ENCODE data around the gene XPO6.

Gene XPO6

DNA sequence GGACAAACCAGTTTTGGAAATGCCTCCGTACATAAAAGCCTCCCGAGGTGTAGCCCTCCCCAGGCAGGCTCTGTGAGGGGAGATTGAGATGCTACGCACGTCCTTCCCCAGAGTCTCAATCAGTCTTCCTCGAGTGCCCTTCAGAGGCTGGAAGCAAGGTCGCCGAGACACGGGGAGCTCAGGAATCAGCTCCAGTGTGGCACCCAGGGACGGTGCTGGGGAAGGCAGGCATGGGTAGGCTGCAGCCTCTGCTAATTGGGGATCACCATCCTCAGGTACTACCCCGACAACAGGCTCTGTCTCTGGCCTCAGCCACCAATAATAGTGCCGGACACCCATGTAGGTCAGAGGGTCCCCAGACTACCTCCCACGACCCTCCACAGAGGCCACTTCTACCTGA is 120.1 kb downstream of the XPO6 start:
- DNase-seq (ENCODE audit: low read depth in 2 of 2): no peak

DNA sequence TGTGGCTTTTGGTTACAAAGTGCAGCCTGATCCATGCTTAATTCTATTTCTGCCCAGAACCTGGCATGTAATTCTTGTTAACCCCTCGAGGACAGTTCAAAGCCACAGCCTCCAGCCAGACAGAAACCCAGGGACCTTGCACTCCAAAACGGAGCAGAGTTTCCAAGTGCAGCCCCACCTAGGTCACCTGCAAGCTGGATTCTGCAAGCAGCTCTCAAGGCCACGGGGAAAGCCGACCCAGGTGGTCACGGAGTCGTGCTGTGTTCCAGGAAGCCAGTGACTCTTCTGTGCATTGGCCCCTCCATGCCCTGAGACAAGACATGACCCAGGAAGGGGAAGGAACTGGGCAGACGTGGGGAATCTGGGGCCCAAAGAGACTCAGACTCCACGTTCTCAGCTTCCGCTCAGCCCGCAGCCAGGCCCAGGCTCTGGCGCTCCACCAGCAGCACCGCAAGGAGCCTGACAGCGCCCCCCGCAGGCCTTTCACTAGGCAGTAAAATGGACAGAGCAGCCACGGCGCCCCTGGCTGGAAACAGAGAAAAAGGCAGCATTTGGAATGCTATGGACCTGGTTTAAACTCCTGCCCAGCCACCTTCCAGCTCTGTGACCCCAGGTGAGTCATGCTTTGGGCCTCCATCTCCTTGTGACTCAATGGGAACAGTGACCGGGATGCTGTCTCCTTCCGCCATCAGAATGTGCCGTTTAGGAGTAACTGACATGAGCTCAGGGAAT is 121.0 kb downstream of the XPO6 start:
- no peak for DNase-seq (ENCODE audit: low read depth in 2 of 2)

DNA sequence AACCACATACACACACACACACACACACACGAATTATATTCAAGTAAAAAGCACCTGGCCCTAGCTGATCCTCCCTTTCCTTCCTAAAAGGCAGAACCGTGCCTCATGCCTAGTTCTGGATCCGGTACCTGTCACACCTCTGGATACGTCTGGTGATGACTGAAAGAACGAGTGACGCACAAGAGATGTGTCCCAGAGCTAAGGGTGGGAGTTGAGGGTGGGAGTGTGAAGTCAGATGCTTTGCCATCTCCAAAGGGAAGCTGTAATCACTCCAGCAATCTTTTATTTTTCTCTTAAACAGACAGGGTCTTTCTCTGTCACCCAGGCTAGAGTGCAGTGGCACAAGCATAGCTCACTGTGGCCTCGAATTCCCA is 121.8 kb downstream of the XPO6 start:
- no peak for DNase-seq (ENCODE audit: low read depth in 2 of 2)

DNA sequence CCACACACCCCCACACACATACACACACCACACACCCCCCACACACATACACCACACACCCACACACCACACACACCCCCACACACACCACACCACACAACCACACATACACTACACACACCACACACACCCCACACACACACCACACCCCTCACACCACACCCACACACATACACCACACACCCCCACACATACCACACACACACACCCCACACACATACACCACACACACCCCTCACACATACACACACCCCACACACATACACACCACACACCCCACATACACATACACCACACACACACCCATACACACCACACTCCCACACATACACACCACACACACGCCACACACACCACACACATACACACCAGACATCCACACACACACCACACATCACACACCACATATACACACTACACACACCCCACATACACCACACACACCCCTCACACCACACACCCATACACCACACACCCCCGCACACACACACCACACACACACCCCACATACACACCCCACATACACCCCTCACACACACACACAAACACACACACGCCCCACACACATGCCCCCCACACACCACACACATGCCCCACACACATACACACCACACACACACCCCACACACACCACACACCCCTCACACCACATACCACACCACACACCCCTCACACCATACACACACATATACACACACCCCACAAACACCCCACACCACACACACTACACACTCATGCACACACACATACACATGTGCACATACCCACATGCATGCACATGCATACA is 122.4 kb downstream of the XPO6 start:
- no peak for DNase-seq (ENCODE audit: low read depth in 2 of 2)

DNA sequence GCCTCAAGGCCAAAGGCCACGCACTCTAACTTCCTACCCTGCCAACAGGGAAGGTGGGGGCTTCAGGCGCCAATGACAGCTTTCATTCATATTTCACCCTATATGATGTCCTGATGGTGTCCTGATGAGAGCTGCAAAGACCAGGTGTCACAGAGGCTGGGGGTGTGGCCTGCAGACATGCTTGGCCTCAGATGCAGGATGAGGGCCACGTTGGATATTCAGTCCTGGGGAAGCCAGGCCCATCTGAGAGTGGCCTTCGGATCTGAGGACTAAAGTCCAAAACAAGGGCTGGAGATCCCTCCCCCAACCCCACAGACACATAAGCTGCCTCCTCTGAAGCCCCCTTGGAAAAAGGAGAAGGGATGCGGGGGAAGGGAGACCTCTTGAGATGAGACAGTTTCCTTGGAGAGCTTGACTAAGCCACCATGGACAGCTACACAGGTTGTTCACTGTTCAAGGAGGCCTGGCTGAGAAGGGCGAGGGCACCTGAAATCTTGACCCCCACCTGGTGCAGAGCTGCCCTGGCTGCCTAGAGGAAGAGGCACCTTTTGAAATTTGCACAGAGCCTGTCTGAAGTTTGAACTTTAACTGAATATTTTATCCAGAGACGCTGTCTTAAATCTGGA is 124.0 kb downstream of the XPO6 start:
- no peak for DNase-seq (ENCODE audit: low read depth in 2 of 2)

DNA sequence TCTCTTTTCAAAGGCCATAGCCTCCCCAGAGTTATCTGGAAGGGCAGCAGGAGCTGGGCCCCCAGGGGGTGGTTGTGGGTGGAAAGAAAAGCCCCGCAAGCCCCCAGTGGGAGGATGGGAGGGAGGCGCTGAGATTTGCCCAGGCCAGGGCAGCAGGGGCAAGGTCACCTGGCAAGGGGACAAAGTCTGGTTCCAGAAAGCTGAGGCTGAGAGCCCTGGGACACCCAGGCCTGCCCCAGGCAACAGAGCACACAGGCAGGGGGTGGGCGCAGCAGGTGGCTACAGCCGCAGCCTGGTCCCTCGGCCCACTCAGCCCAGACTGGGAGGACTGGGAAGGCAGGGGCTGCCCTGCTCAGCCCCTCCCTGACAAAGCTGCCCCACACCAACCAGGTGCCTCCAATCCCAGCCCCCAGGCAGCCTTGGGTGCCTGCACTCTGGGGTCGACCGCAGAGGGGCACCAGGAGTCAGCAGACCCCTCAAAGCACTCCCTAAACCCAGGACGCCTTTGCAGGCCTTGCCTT is 124.6 kb downstream of the XPO6 start:
- DNase-seq (ENCODE audit: low read depth in 2 of 2): no peak

DNA sequence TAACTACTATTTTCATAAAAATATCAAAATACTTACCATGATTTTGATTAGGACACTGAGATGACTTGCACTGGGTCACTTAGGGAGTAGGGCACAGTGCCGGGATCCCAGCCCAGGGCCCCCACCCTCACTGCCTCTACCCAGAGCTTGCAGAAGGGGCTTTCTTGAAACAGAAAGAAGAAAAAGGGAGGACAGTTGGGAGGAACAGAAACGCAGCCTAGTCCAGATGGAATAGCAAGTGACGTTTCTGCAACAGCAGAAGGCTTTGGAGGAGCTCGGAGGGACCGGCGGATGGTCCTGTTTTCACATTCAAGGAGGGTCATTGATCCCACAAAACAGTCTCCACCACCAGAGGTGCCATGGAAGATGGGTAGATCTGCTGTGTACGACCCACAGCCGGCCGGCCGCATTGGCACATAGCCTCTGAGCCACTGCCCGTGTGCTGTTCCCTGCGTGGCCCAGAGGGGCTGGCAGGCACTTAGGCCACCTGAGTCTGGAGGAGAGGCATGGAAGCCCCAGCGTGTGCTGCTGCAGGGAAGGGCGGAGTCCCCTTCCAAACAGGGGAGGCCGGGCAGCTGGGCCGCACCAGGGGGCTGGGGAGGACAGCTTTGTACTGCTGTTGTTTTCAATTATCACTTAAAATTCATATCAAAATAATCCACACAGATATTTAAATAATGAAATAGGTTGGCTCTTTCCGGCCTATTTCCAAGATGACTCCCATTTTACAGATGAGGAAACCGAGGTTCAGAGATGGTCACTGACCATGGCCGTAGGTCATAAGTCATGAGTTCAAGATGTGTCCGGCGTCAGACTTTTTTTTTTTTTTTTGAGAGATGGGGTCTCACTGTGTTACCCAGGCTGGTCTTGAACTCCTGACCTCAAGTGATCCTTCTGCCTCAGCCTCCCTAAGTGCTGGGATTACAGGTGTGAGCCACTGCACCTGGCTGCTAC is 125.3 kb downstream of the XPO6 start:
- DNase-seq (ENCODE audit: low read depth in 2 of 2): no peak

DNA sequence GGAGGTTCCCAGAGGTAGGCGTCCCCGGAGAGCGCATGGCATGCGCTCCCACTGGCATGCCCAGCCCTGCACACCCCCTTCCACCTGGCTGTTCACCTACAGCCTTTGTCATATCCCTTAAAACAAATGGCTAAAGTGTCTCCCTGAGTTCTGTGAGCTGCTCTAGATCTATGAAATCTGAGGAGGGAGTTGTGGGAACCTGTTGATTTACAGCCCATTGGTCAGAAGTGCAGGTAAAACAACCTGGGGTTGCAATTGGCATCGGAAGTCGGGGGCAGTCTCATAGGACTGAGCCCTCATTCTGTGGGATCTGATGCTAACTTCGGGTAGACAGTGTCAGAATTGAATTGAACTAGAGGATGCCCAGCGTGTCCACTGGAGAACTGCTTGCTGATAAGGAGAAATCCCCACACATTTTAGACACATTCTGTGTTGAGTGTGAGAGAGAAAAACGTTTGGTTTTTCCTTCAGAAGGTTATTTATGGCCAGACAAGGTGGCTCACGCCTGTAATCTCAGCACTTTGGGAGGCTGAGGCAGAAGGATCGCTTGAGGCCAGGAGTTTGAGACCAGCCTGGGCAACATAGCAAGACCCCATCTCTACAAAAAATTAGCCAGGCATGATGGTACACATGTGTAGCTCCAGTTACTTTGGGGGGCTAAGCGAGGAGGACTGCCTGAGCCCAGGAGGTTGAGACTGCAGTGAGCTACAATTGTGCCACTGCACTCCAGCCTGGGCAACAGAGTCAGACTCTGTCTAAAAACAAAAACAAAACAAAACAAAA is 126.2 kb downstream of the XPO6 start:
- no peak for DNase-seq (ENCODE audit: low read depth in 2 of 2)

DNA sequence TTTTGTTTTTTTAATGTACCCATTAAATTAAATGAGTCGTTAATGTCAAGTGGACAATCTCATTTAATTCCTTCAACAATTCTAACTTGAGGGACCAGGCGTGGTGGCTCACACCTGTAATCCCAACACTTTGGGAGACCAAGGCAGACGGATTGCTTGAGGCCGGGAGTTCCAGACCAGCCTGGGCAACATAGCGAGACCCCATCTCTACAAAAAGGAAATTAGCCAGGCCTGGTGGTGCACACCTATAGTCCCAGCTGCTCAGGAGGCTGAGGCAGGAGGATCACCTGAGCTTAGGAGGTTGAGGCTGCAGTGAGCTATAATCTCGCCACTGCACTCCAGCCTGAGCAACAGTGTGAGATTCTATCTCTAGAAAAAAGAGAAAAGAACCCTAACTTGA is 127.6 kb downstream of the XPO6 start:
- DNase-seq (ENCODE audit: low read depth in 2 of 2): no peak

DNA sequence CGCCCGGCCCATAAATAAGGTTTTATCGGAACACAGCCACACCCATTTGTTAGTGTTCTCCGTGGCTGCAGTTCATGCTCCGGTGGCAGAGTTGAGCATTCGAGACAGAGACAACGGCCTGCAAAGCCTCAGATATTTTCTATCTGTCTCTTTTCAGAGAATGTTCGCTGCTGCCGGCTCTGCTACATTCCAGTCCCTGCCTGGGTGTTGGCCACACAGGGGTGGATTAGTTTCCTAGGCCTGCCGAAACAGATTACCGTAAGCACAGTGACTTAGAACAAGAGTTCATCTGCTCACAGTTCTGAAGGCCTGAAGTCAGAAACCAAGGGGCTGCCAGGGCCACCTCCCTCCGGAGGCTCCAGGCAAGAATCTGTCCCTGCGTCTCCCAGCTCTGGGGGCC is 129.1 kb downstream of the XPO6 start:
- no peak for DNase-seq (ENCODE audit: low read depth in 2 of 2)

DNA sequence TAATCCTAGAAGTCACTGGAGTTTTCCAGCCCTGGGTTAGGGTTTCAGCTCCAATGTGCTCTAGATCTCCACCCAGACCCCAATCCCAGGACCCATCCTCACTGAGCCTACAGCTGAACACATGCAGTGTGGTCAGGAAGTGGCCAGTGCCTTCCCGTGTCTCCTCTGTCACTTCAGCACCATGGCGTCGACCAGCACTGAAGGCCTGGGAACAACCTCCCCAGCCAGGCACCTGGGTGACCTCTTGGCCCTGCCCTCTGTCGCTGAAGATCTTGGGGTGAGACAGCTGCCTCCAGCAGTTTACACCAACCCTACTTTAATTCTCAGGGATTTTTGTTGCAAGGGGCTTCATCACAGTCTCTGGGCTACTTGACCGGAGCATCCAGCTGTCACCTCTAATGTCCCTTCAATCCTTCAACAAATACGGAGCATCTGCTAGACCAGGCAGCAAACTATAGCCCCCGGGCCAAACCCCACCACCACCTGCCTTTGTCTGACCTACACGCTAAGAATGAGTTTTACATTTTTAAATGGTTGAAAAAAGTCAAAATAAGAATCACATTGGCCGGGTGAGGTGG is 130.3 kb downstream of the XPO6 start:
- no peak for DNase-seq (ENCODE audit: low read depth in 2 of 2)

DNA sequence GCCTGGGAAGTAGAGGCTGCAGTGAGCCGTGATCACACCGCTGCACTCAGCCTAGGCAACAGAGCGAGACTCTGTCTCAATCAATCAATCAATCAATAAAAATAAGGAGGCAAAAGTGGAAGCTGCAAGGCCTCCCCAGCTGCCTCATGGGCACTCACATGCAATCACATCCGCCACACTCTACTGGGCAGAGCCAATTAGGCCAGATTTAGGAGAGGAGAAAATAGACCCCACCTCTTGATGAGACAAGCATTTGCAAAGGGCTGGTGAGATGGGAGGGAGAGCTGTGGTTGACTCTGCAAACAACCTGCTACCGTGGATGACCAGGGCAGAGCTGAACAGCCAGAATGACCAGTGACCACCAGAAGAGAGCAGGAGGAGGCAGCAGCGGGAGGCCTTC is 133.5 kb downstream of the XPO6 start:
- no peak for DNase-seq (ENCODE audit: low read depth in 2 of 2)

DNA sequence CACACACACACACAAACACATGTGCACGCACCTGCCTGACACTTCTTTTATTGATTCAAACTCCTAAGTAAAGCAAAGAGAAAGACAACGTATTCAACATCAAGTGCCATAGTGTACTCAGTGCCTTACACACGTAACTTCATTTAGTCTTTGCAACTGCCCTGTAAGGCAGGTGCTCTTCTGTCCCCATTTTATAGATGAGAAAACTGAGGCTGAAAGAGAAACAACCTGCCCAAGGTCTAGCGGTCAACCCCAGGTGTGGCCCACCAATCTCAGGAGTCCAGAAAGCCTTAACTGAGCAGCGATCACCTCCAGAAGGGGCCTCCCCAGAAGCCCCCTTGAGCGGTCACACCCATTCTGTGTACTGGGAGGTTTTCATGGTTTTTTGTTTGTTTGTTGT is 137.9 kb downstream of the XPO6 start:
- no peak for DNase-seq (ENCODE audit: low read depth in 2 of 2)

DNA sequence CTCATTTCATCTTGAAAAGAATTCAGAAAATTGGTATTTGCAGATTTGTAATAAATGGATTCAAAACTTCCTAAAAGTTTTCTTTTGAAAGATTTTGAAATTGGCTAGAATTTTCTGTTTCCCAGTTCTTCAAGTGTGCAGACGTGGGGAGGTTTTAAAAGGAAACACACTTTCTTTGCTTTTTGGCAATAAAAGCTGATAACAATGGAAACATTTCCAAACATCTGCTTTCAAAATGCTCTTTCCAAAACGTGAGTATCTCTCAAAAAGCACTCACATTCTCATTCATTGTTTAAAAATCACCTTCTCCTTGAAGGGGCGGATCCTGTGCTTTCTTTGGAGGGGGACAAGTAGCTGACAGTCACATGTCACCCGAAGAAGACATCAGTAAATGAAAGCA is 139.7 kb downstream of the XPO6 start:
- no peak for DNase-seq (ENCODE audit: low read depth in 2 of 2)

DNA sequence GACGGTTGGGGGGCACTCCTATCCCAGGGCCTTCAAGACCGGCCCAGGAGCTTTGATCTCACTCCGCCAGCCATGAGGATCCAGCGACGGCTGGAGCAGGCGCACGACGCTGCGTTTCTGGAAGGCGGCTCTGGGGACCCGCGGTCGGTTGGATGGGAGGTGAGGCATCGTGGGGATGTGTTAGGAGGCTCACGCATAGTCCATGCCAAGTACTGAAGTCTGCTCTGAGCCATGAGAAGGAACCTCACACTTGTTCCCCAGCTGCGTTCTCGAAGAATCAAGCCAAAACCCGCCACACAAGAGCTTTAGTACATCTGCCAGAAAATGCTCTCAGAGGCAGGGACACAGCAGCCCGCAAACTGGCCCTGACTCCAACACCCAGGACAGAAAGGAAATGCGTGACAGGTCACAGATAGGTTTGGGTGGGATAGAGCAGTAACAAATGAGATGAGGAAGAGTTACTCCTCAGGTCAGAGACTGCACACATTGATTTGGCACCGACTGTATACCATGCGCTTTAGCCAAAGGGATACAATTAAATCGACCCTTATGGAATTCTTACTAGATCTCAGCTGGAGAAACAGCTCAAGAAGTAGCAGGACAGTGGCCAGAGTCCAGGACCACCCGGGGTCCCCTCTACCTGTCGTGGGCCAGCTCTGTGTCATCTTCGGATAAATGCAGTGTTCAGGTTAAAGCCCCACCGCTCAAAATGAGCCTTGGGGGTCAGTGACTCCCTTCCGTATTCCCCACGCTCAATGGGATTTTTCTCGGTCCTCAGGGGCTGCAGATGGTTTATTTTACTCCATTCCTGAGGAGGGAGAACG is 141.6 kb downstream of the XPO6 start:
- no peak for DNase-seq (ENCODE audit: low read depth in 2 of 2)

DNA sequence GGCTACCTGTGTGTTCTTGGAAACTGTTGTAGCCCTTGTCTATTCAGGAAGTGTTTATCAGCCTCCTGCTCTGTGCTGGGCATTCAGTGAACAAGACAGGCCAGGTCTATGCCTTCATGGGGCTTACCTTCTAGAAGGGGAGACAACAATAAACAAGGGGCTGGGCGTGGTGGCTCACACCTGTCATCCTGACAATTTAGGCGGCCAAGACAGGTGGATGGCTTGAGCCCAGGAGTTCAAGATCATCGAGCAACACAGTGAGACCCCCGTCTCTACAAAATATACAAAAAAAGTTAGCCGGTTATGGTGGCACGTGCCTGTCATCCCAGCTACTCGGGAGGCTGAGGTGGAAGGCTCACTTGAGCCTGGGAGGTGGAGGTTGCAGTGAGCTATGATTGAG is 142.8 kb downstream of the XPO6 start:
- no peak for DNase-seq (ENCODE audit: low read depth in 2 of 2)

DNA sequence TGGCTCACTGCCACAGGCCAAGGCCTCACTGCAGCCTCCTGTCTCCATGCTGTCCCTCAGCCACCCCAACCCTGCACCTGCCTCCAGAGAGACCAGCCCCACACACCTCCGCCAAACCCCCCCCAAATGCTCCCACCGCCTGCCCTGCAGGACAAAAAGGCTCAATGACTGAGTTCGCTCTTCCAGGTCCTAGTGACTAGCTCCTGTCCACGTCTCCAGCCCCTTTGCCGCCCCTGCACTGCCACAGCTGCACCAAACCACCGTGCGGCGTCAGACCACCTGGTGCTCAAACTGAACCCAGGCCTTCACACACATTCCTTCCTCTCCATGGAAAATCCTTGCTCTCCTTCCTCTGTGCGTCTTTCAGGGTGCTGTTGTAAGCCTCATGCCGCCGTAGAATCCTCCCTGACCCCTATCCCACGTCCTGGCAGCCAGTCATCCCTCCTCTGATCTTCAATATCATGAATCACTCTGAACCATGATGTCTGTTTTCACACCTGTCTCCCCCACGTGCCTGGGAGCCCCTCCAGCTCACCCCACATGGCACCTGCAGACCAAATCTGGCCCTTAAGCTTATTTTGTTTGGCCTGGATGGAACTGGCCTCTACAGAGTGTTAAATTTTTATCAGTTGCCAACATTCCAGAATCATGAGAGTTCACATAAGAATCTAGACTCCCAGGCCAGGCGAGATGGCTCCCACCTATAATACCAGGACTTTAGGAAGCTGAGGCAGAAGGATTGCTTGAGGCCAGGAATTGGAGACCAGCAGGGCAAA is 144.0 kb downstream of the XPO6 start:
- no peak for DNase-seq (ENCODE audit: low read depth in 2 of 2)

DNA sequence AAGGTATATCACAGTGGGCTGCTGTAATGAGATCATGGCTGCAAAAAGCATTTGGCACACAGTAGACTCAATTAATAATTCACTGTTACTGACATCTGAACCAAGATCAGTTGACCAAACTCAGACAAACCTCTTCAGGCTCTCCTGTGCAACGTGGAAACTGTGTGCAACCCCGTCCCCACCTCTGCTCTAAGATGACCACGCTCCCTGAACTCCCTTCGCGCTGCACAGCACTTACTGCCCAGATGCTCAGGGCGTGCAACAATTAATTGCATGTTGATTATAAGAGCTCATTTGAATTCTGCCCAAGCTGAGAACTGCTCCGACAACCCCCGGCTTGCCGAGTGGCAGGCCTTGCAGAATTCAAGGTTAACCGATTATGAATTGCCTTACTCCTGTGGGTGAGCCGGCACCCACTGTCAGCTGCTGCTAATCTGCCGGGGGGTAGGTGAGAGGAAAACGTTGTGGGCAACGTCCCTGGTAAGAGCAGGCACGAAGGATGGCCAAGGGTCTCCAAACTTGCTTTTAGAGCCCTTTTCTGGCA is 147.0 kb downstream of the XPO6 start:
- no peak for DNase-seq (ENCODE audit: low read depth in 2 of 2)

DNA sequence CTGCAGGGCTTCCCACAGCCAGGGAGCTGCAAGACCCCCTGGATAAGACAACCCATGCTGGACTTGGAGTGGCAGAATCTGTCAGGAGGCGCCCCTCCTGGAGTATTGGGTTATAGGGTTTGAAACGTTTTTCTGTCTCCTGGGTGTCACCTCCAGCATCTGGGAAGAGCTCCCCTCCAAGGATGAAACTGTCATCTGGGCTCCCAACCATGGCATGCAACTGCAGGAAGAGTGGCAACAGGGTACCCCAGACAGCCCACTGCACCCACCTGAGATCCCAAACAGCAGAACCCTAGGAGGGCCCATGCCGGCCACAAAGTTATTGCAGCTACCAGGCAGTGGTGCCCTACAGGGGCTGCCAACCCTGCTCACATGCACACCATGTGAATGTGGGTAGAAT is 147.6 kb downstream of the XPO6 start:
- DNase-seq (ENCODE audit: low read depth in 2 of 2): no peak
